Neural cell (in vitro differentiated cells): ENCODE data around the gene RCN1. TPM values are rescaled to one million over a fixed set of nuclear protein-coding genes. Genes with fewer than 3 reads are reported as not detected.

Source experiments
- H2AFZ ChIP-seq: fragments of 200-600, 300-800 bp; sonication (generic), shearing (Covaris generic); 2 replicates; pipeline ENCODE4 v1.6.0; 2014; ENCODE audit warnings: low read depth, mild to moderate bottlenecking, antibody characterized with exemption, low read length, moderate library complexity
- H3F3A ChIP-seq: fragments of 200-600 bp; shearing (Covaris generic); 2 replicates; pipeline ENCODE4 v1.6.1; 2016; ENCODE audit warnings: mild to moderate bottlenecking, moderate library complexity, mixed read lengths, antibody characterized with exemption, low read length; ENCODE audit not compliant: insufficient read depth, poor library complexity, severe bottlenecking
- H3K27ac ChIP-seq: fragments of 200-600, 300-800 bp; sonication (generic), shearing (Covaris generic); 2 replicates; pipeline ENCODE4 v1.5.1; 2014; ENCODE audit warnings: mild to moderate bottlenecking, low read length, moderate library complexity
- H3K27me3 ChIP-seq: fragments of 300-800, 200-600 bp; sonication (generic), shearing (Covaris generic); 2 replicates; pipeline ENCODE4 v1.6.0; 2014; ENCODE audit warnings: mild to moderate bottlenecking, low read depth, low read length, moderate library complexity; ENCODE audit not compliant: insufficient read depth
- H3K36me3 ChIP-seq: fragments of 300-800, 200-600 bp; sonication (generic), shearing (Covaris generic); 2 replicates; pipeline ENCODE4 v1.5.1; 2014; ENCODE audit warnings: mild to moderate bottlenecking, antibody characterized with exemption, low read length, moderate library complexity; ENCODE audit not compliant: insufficient read depth
- H3K4me2 ChIP-seq: fragments of 300-800, 200-600 bp; sonication (generic), shearing (Covaris generic); 2 replicates; pipeline ENCODE4 v1.6.0; 2014; ENCODE audit warnings: mild to moderate bottlenecking, low read length
- H3K4me3 ChIP-seq: fragments of 300-800, 200-600 bp; sonication (generic), shearing (Covaris generic); 2 replicates; pipeline ENCODE4 v1.5.1; 2014; ENCODE audit warnings: mild to moderate bottlenecking, low read length, moderate library complexity
- H3K79me2 ChIP-seq: fragments of 200-600 bp; shearing (Covaris generic); replicated peaks from 2 replicates; pipeline ENCODE4 v1.6.0; 2014; ENCODE audit warnings: mild to moderate bottlenecking, low read length, moderate library complexity; ENCODE audit not compliant: insufficient read depth
- H3K9ac ChIP-seq: fragments of 300-800, 200-600 bp; sonication (generic), shearing (Covaris generic); 2 replicates; pipeline ENCODE4 v1.6.1; 2016; ENCODE audit warnings: mild to moderate bottlenecking, low read length, mixed read lengths
- H3K9me2 ChIP-seq: fragments of 200-600 bp; shearing (Covaris generic); 2 replicates; pipeline ENCODE4 v1.6.1; 2016; ENCODE audit warnings: mild to moderate bottlenecking, low read length, mixed read lengths; ENCODE audit not compliant: insufficient read depth
- H3K9me3 ChIP-seq: fragments of 200-600, 300-800 bp; sonication (generic), shearing (Covaris generic); 2 replicates; pipeline ENCODE4 v1.6.1; 2016; ENCODE audit warnings: mild to moderate bottlenecking, mixed run types, low read length, moderate library complexity, mixed read lengths
- H4K20me1 ChIP-seq: fragments of 200-600 bp; shearing (Covaris generic); 2 replicates; pipeline ENCODE4 v1.6.1; 2016; ENCODE audit warnings: mild to moderate bottlenecking, mixed run types; ENCODE audit not compliant: insufficient read depth
- EP300 ChIP-seq: fragments of 450-650 bp; conservative IDR thresholded peaks from 2 replicates; pipeline ENCODE4 v1.6.1; 2014; ENCODE audit warnings: antibody characterized with exemption, mild to moderate bottlenecking, moderate library complexity; ENCODE audit not compliant: poor library complexity, severe bottlenecking
- EZH2 ChIP-seq: fragments of 200-600, 300-800 bp; shearing (Covaris generic), sonication (generic); IDR thresholded peaks from 2 replicates; pipeline ENCODE4 v1.6.1; 2014; ENCODE audit warnings: antibody characterized with exemption, low read length, borderline replicate concordance, mild to moderate bottlenecking; ENCODE audit not compliant: insufficient read depth, poor library complexity, severe bottlenecking
- MXI1 ChIP-seq: fragments of 450-650 bp; conservative IDR thresholded peaks from 2 replicates; pipeline ENCODE4 v1.6.1; 2014; ENCODE audit warnings: antibody characterized with exemption, mild to moderate bottlenecking; ENCODE audit not compliant: poor library complexity, severe bottlenecking
- POLR2AphosphoS5 ChIP-seq: IDR thresholded peaks from 2 replicates; pipeline ENCODE4 v1.6.1; 2012
- RAD21 ChIP-seq: fragments of 450-650 bp; conservative IDR thresholded peaks from 2 replicates; pipeline ENCODE4 v1.6.1; 2014; ENCODE audit warnings: antibody characterized with exemption, mild to moderate bottlenecking, moderate library complexity
- SMC3 ChIP-seq: fragments of 450-650 bp; conservative IDR thresholded peaks from 2 replicates; pipeline ENCODE4 v1.6.1; 2014; ENCODE audit warnings: antibody characterized with exemption, mild to moderate bottlenecking, moderate library complexity; ENCODE audit not compliant: poor library complexity
- TAF1 ChIP-seq: IDR thresholded peaks from 2 replicates; pipeline ENCODE4 v1.6.1; 2012; ENCODE audit warnings: low read depth
- polyA plus RNA-seq: library from polyadenylated mRNA; depleted of rRNA; stranded (reverse); fragments of >200 nt; gene quantifications from 2 replicates; pipeline ENCODE4 v1.2.3, GENCODE V29; 2014
- TF ChIP-seq, protein P1 (sequence below): fragments of 450-650 bp; IDR thresholded peaks from 2 replicates; pipeline ENCODE4 v1.5.1; 2014; ENCODE audit warnings: antibody characterized with exemption, mild to moderate bottlenecking, moderate library complexity; ENCODE audit not compliant: poor library complexity, severe bottlenecking
- TF ChIP-seq, protein P2 (sequence below): IDR thresholded peaks from 2 replicates; pipeline ENCODE4 v1.6.1; 2012; ENCODE audit warnings: borderline replicate concordance

RCN1 gene
- polyA plus RNA-seq, 1 donor from 2014 or later = 66.7 TPM

DNA sequence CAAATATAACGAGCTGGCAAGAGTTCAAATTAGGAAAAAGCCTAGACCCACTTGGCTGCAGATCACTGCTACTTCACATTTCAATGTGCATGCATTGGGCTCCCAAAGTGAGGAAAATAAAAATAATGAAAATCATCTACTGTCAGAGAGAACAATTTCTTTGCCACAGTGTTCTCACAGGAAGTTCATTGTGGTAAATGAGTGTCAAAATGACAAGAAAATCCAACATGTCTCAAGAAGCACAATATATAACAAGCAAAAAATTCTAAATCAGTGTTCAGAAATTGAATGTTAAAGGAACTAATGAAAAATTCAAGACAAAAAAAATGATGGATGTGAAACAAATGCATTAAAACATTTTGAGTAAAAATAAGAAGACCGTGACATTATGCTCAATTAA, 31.3 kb downstream of the RCN1 start:
- Histone ChIP-seq H3K9me3 (no peaks in the 10 kb centered on the region), H3K79me2 (no peaks in the 10 kb centered on the region)
- peak; percentile 52 for TF ChIP-seq EP300
- TF ChIP-seq, protein P1, sequence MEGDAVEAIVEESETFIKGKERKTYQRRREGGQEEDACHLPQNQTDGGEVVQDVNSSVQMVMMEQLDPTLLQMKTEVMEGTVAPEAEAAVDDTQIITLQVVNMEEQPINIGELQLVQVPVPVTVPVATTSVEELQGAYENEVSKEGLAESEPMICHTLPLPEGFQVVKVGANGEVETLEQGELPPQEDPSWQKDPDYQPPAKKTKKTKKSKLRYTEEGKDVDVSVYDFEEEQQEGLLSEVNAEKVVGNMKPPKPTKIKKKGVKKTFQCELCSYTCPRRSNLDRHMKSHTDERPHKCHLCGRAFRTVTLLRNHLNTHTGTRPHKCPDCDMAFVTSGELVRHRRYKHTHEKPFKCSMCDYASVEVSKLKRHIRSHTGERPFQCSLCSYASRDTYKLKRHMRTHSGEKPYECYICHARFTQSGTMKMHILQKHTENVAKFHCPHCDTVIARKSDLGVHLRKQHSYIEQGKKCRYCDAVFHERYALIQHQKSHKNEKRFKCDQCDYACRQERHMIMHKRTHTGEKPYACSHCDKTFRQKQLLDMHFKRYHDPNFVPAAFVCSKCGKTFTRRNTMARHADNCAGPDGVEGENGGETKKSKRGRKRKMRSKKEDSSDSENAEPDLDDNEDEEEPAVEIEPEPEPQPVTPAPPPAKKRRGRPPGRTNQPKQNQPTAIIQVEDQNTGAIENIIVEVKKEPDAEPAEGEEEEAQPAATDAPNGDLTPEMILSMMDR = no peak

DNA sequence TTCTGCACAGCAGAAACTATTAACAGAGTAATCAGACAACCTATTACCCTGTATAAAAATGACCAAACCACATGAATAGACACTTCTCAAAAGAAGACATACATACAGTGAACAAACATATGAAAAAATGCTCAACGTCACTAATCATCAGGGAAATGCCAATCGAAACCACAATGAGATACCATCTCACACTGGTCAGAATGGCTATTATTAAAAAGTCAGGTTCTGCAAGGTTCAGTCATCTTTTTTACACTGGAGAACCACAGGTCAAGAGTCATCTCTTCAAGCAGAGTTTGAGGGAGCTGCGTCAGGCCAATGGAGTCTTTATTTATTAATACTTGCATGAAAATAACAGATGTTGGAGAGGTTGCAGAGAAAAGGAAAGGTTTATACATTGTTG, 40.4 kb downstream of the RCN1 start:
- TF ChIP-seq EP300 (no peak), POLR2AphosphoS5 (no peak), MXI1 (no peak), EZH2 (no peak)
- no peak overlapping the region for H3K4me2 ChIP-seq
- H3K9me2 ChIP-seq = no peaks in the 10 kb centered on the region
- H3K9me3 ChIP-seq = peaks cover 3% of the 10 kb centered on the region
- no peaks in the 10 kb centered on the region for H3K79me2 ChIP-seq
- no peaks in the 10 kb centered on the region for H3K27me3 ChIP-seq
- H4K20me1 ChIP-seq = no peaks in the 10 kb centered on the region
- H3K27ac ChIP-seq = no peak overlapping the region
- no peaks in the 10 kb centered on the region for H3F3A ChIP-seq
- no peak overlapping the region for H2AFZ ChIP-seq
- H3K9ac ChIP-seq = no peak overlapping the region
- no peaks in the 10 kb centered on the region for H3K36me3 ChIP-seq
- H3K4me3 ChIP-seq = no peak overlapping the region

More for the DNA sequence above, 31.3 kb downstream of the RCN1 start:
- H3K27ac ChIP-seq = peak overlapping the region; percentile 7
- no peaks in the 10 kb centered on the region for H3F3A ChIP-seq
- no peak overlapping the region for H3K4me3 ChIP-seq
- no peaks in the 10 kb centered on the region for H3K27me3 ChIP-seq
- H2AFZ ChIP-seq = no peak overlapping the region
- H4K20me1 ChIP-seq = no peaks in the 10 kb centered on the region
- H3K9me2 ChIP-seq = no peaks in the 10 kb centered on the region
- H3K4me2 ChIP-seq = peak overlapping the region; percentile 10
- no peaks in the 10 kb centered on the region for H3K36me3 ChIP-seq
- no peak overlapping the region for H3K9ac ChIP-seq

DNA sequence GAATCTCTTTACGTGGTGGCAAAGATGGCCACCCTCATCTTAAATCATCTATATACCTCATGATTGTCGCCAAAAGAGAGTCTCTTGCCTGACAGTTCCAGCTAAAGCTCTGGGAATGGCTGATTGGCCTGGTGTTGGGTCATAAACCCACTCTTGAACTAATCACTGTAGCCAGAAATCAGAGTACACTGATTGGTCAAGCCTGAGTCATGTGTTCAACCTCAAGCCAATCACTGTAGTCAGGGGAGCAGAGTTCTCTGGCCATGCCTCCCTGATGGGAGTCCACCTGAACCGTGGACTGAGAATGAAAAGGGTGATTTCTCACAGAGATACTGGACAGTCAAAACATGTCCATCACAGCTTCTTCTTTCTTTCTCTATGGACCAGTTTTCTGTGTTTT, 45.8 kb downstream of the RCN1 start:
- H3F3A ChIP-seq = no peaks in the 10 kb centered on the region
- no peaks in the 10 kb centered on the region for H3K36me3 ChIP-seq
- H3K79me2 ChIP-seq = no peaks in the 10 kb centered on the region
- no peaks in the 10 kb centered on the region for H3K9me3 ChIP-seq
- no peak overlapping the region for H3K27ac ChIP-seq
- H3K9me2 ChIP-seq = no peaks in the 10 kb centered on the region
- TF ChIP-seq MXI1 = no peak
- TF ChIP-seq EP300 = no peak
- TF ChIP-seq POLR2AphosphoS5 = no peak
- TF ChIP-seq, protein P1 = no peak
- TF ChIP-seq SMC3 = no peak
- TF ChIP-seq RAD21 = no peak
- TF ChIP-seq, protein P2, sequence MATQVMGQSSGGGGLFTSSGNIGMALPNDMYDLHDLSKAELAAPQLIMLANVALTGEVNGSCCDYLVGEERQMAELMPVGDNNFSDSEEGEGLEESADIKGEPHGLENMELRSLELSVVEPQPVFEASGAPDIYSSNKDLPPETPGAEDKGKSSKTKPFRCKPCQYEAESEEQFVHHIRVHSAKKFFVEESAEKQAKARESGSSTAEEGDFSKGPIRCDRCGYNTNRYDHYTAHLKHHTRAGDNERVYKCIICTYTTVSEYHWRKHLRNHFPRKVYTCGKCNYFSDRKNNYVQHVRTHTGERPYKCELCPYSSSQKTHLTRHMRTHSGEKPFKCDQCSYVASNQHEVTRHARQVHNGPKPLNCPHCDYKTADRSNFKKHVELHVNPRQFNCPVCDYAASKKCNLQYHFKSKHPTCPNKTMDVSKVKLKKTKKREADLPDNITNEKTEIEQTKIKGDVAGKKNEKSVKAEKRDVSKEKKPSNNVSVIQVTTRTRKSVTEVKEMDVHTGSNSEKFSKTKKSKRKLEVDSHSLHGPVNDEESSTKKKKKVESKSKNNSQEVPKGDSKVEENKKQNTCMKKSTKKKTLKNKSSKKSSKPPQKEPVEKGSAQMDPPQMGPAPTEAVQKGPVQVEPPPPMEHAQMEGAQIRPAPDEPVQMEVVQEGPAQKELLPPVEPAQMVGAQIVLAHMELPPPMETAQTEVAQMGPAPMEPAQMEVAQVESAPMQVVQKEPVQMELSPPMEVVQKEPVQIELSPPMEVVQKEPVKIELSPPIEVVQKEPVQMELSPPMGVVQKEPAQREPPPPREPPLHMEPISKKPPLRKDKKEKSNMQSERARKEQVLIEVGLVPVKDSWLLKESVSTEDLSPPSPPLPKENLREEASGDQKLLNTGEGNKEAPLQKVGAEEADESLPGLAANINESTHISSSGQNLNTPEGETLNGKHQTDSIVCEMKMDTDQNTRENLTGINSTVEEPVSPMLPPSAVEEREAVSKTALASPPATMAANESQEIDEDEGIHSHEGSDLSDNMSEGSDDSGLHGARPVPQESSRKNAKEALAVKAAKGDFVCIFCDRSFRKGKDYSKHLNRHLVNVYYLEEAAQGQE = no peak
- TF ChIP-seq TAF1 = no peak
- no peak for TF ChIP-seq EZH2
- no peaks in the 10 kb centered on the region for H4K20me1 ChIP-seq
- H3K9ac ChIP-seq = no peak overlapping the region
- no peak overlapping the region for H3K4me2 ChIP-seq
- no peaks in the 10 kb centered on the region for H3K27me3 ChIP-seq
- H3K4me3 ChIP-seq = no peak overlapping the region
- H2AFZ ChIP-seq = no peak overlapping the region
